Nucleus accumbens (tissue), 56 donors: ENCODE measurements around the gene RPS6KB2.
"Not testable (repeated sequence)": the region's sequence is repeated elsewhere in the genome, so short reads cannot be mapped to it uniquely, and the experiment has no call there.

Experiments
- DNase-seq, 56 donors: peaks; one replicate each; lab custom pipeline; 2025; lab: John Stamatoyannopoulos, UW

Gene RPS6KB2

DNA sequence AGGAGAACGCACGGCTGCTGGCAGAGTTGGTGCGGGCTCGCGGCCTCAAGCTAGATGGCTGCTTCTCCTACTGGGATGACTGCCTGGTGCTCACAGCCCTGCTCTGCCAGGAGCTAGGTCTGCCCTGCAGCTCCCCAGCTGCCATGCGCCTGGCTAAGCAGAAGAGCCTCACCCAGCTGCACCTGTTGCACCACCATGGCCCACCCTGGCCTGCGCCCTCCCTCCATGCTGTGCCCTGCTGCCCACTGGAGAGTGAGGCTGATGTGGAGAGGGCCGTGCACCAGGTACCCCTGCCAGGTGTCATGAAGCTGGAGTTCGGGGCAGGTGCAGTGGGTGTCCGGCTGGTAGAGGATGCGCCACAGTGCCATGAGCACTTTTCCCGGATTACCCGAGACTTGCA lies 4.8 kb upstream of the RPS6KB2 start:
- no peak for DNase-seq

DNA sequence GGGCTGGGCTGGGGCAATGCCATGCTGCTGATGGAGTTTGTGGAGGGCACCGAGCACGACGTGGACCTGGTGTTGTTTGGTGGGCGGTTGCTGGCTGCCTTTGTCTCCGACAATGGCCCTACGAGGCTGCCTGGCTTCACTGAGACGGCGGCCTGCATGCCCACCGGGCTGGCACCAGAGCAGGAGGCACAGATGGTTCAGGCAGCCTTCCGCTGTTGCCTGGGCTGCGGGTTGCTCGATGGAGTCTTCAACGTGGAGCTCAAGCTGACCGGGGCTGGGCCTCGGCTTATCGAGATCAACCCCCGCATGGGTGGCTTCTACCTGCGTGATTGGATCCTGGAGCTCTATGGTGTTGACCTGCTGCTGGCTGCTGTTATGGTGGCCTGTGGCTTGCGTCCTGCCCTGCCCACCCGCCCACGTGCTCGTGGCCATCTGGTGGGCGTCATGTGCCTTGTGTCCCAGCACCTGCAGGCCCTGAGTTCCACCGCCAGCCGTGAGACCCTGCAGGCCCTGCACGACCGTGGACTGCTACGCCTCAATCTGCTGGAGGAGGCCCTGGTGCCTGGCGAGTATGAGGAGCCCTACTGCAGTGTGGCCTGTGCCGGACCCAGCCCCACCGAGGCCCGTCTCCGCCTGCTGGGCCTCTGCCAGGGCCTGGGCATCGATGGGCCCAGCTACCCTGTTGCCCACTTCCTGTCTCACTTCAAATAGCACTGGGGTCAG lies 4.2 kb upstream of the RPS6KB2 start:
- DNase-seq, result no peak

DNA sequence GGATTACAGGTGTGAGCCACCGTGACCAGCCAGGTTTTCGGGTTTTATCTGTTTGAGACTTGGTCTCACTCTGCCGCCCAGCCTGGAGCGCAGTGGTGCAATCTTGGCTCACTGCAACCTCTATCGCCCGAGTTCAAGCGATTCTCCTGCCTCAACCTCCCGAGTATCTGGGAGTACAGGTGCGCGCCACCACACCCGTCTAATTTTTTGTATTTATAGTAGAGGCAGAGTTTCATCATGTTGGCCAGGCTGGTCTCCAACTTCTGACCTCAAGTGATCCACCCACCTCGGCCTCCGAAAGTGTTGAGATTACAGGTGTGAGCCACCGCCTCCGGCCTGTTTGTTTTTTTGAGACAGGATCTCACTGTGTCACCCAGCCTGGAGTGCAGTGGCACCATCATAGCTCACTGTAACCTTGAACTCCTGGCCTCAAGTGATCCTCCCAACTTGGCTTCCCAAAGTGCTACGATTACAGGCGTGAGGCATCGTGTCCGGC lies 882 bp upstream of the RPS6KB2 start:
- not testable (repeated sequence) for DNase-seq

DNA sequence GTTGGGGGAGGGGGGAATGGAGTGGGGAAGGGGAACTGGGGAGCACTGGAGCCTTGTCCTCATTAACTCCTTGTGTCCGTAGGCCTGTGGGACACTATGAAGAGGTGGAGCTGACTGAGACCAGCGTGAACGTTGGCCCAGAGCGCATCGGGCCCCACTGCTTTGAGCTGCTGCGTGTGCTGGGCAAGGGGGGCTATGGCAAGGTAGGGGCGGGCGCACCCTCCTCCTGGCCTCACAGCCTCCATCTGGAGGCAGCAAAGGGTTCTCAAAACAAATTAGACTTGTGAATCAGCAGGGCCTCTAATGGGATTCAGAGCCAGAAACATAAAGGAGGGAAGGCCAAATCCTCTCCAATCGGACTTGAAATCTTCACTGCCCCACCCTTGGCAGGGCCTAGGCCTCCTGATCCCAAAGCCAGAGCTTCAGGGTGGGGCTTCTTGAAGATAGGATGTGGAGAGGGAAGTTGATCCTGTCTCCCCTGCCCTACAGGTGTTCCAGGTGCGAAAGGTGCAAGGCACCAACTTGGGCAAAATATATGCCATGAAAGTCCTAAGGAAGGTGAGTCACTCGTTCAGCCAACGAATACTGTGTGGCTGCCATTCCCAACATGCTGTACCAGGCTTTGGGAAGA lies 859 bp downstream of the RPS6KB2 start:
- DNase-seq, result no peak

DNA sequence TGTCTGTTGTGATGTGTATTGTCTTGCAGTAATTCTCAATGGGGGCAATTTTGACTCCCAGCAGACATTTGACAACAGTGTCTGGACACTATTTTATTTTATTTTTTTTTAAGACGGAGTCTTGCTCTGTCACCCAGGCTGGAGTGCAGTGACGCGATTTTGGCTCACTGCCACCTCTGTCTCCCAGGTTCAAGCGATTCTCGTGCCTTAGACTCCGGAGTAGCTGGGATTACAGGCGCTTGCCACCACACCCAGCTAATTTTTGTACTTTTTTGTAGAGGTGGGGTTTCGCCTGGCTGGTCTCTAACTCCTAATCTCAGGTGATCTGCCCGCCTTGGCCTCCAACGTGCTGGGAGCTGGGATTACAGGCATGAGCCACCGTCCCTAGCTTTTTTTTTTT lies 1.4 kb downstream of the RPS6KB2 start:
- no peak for DNase-seq

DNA sequence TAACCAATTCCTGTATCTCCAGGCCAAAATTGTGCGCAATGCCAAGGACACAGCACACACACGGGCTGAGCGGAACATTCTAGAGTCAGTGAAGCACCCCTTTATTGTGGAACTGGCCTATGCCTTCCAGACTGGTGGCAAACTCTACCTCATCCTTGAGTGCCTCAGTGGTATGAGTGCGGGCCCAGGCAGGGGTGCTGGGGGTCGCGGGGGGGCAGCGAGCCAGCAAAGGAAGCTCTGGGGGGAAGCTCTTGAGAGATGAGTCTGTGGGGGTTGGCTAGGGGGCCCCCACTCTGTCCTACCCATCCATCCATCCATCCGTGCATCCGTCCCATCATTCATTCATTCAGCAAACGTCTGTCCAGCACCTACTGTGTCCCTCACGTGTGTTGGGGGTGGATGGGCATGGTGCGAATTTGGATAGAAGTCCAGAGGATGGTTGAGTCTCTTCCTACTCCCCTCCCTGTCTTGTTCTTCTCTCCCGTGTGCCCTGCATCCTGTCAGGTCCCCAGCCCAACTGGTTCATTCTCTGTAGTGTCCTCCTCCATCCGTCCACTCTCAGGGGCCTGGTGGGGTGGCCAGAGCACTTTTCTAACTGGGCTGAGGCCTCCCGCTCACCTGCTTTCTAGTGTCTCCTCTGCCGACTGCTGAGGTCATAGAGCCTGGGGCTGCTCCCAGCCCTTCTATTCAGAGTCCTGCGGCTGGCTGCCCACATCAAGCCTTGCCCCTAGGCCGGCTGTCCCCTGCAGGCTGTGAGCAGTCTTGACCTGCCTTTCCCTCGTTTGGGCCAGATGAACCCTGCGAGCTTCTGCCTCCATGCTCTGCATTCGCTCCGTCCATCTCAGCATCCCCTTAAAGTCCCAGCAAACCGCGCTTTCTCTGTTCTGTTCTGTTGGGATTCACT lies 3.3 kb downstream of the RPS6KB2 start:
- DNase-seq, result no peak

DNA sequence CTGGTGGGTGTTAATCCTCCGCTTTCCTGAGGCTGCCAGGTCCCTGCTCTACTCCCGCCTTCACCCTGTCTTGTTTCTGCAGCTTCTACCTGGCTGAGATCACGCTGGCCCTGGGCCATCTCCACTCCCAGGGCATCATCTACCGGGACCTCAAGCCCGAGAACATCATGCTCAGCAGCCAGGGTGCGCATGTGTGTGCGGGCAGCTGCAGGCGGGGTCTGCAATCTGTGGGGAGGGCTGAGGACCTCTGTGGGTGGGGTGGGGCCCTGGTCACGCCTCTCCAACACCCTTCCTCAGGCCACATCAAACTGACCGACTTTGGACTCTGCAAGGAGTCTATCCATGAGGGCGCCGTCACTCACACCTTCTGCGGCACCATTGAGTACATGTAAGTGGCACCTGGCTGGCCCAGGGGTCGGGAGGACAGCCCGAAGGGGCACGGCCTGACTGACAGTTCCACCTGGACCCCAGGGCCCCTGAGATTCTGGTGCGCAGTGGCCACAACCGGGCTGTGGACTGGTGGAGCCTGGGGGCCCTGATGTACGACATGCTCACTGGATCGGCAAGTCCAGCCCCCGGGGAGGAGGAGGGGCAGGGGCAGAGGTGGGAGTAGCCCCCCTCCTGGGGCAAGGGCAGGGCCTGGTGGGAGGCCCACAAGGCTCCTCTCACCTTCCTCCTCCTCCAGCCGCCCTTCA lies 4.5 kb downstream of the RPS6KB2 start:
- no peak for DNase-seq

DNA sequence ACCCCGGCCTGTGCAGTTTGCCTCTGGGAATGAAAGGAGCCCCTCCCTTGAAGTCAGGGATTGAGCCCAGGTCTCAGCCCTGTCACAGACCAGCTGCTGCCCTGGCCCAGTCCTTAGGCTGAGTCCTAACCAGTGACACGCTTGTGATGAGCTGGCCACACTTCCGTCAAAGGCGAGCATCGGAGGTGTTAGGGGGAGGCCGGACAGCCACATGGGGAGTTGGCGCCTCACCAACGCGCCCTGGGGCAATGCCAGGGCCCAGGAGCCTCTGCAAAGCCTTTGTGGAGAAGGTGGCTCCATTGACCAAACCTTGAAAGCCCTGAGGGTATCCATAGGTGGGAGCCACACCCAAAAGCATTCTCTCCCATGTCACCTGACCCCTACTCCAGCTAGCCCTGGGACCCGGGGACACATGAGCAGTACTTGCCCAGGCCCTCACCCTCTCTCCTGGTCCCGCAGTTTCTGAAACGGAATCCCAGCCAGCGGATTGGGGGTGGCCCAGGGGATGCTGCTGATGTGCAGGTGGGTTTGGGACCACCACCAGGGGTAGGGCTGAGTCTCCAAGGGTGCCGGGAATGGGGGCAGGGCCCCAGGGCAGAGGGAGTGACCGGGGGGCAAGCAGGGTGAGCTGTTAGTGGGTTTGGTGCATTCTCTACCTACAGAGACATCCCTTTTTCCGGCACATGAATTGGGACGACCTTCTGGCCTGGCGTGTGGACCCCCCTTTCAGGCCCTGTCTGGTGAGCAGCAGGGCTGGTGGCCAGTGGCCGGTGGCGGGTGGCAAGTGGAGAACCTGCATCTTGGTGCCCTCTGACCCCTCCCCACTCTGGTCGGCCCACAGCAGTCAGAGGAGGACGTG lies 5.5 kb downstream of the RPS6KB2 start:
- DNase-seq, result no peak

DNA sequence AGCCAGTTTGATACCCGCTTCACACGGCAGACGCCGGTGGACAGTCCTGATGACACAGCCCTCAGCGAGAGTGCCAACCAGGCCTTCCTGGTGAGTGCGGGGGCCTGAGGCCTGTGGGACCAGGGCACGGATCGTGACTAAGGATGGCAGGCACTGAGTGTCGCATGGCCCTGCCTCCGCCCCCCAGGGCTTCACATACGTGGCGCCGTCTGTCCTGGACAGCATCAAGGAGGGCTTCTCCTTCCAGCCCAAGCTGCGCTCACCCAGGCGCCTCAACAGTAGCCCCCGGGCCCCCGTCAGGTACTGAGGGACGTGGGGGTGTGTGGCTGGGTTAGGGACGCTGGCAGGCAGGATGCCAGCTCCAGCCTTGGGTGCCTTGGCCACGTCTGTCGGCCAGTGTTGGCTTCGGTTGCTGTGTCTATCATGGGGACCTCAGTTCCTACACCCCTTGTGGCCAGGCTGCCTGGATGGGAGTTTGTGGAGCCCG lies 6.1 kb downstream of the RPS6KB2 start:
- no peak for DNase-seq

DNA sequence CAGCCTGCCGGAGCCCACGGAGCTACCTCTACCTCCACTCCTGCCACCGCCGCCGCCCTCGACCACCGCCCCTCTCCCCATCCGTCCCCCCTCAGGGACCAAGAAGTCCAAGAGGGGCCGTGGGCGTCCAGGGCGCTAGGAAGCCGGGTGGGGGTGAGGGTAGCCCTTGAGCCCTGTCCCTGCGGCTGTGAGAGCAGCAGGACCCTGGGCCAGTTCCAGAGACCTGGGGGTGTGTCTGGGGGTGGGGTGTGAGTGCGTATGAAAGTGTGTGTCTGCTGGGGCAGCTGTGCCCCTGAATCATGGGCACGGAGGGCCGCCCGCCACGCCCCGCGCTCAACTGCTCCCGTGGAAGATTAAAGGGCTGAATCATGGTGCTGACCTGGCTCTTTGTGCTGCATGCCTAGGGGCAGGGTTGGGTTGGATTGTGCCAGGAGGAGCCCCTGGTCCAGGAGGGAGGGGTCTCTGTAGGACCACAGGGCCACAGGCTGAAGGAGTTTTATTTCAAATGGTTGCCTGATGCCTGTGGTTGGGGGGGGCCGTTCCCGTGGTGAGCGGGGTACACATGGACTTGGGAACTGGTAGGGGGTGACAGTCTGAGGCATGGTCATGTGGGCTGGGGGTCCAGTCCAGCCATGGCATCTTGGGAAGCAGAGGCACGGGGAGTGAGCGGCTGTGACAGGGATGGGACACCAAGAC lies 6.9 kb downstream of the RPS6KB2 start:
- no peak for DNase-seq

DNA sequence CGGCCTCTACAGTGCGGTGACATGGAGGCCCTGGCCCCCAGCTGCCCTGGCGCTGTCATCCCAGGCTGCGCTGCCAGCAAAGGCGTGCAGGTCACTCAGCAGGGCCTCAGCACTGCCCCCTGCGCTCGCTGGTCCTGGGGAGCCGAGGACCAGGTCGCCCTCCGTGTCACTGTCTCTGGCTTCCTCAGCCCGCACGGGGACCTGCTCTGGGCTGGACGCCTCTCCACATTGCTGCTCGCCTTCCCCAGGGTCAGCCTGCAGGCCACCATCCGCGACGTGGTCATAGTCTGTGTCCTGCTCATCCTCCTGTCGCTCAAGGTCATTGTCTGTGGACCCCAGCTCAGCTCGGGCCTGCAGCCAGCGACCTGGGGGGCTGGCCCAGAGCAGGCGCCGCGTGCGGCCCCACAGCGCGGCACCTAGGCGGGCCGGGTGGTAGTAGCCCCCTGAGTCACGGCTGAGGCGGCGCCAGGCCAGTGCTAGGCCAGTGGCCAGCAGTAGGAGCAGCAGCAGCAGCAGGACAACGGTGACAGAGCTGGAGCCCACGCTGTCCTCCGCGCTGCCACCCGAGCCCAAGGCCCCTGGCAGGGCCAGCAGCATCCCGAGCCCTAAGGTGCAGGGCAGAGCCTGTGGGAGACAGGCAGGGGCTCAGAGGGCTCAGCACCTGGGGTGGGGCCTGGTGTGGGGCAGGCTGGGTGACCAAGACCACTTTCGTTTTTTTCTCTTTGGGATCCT lies 7.6 kb downstream of the RPS6KB2 start:
- no peak for DNase-seq

DNA sequence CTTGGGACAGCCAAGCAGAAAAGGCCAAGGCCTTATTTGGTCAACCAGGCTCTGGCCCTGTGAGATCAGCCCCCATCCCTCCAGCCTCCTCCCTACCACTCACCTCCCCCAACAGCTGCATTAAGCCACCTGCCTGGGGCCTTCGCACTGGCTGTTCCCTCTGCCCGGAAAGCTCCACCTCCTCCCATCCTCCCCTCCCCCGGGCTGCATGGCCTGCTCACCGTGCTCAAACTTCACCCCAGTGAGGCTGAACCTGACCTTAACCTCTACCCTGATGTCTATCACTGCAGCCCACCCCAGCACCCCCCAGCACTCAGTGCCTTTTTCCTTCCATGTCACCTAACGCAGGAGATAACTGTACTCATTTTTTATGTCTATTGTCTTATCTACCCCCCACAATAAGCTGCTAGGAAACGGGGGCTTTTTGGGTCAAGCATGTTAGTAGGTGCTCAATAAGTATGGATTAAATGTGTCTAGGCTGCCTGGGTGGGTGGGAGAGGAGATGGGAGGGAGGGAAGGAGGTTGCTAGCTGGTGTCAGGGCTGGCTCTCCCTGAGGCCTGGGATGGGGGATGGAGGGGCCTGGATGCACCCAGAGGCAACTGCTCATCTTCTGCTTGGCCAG lies 8.3 kb downstream of the RPS6KB2 start:
- no peak for DNase-seq

DNA sequence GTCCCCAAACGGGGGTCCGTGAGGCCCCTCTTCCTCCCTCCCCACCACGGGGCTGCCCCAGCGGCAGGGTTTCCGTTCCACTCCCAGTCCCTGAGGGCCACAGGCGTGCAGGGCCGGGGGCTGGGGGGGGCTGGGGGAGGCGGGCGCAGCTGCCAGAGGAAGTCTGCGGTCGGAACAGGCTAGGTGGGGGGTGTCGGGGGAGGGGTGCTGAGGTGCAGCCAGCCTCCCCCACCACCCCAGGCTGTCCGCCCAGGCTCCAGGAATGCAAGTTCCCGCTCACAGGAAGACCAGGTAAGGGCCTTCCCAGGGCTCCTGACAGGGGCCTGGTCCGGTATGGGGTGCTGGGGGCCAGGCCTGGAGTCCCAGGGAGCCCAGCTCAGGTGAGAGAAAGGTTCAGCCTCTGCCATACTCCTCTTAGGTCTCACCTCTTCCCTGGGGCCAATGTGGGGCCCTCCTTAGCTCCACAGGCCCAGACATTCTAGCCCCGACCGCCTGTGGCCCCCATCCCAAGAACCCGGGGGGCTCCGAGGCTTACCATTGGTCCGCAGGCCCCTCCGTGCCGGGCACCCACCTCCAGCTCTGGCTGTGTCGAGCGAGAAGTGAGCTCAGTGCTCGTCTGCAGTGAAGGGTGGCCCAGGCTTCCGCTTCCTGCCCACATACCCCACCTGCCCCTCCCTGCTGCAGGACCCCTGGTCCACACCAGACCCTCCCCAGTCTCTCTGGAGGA lies 9.0 kb downstream of the RPS6KB2 start, which contains the start of gene PTPRCAP:
TSS of gene PTPRCAP (minus strand) at position 601 of the 727 bp plus-strand sequence. CDS start at position 538, 63 bp downstream.
- no peak for DNase-seq

DNA sequence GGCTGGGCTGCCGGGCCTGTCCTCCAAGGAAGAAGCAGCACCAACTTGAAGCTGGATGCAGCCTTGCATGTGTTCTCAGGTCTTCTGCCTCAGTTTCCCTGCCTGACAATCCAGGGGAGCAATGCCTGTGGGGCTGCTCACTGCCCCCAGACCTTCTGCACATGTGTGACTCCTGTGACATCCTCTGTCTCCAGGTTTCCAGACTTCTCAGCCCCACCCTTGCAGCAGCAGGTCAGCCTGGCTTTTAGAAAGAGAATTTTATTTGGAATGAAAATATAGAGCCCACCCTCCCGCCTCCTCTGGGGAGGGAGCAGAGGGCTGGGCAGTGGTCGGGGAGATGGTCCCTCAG lies 9.5 kb downstream of the RPS6KB2 start:
- DNase-seq, result no peak

DNA sequence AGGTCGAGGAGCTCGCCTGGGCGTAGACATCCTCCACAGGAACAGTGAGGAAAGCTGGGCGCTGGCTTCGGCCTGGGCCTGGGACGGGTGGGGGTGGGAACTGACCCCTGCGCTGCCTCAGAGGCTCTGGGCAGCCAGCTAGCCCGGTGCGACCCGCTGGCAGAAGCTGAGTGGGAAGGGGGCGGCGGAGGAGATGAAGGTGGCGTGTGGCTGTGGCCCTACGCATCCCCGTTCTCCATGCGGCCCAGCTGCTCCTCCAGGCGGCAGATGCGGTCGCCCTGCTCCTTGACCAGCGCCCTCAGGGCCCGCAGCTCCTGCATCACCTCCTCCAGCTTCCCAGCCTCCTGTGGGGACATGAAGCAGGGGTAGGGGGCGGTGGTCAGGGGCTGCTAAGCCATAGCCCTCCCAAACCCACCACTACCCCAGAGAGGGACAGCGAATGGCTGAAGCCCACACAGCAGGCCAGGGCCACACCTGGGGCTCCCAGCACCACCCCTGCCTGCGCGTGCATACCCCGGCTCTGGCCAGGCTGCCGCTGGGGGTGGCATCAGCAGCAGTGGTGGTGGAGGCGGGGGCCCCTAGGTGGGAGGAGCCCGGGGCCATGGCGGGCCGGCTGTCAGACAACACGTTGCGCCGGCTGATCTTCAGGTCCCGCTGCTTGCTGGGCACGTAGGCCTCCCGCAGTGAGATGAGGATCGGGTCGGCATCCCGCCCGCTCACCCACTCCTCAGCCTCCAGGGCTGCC lies 10.0 kb downstream of the RPS6KB2 start:
- no peak for DNase-seq
